Pancreas (tissue), 10 donors: ENCODE results near the gene ZBTB16. TPM values are rescaled to one million over a fixed set of nuclear protein-coding genes. Genes with fewer than 3 reads are reported as not detected.

Experiments used
- ATAC-seq, 4 donors: fragments of 200-7000 bp; cut with Tn5 transposase; one replicate each; pipeline versions ENCODE4 v1.8.0 to v1.9.1; 2020; ENCODE audit warnings: mild to moderate bottlenecking in 4 of 4, moderate library complexity in 4 of 4
- DNase-seq, 6 donors: peaks; one replicate each; pipeline ENCODE4 v3.0.0-alpha.2; 2020
- FAIRE-seq: peaks from 2 replicates; lab custom pipeline; 2012; peaks lifted over from hg19 to GRCh38; lab: Jason Lieb, UNC
- H3K27ac ChIP-seq, 4 donors: fragments of 200-600 bp; sonication (generic); 1 replicate in 3 of 4; 2 replicates in 1 of 4; pipeline versions ENCODE4 v1.5.0 to v1.8.0; 2020
- H3K27me3 ChIP-seq, 4 donors: fragments of 200-600 bp; one replicate each; pipeline ENCODE4 v1.8.0; 2021
- H3K36me3 ChIP-seq, 3 donors: fragments of 200-600 bp; sonication (generic) in 1 of 3; one replicate each; pipeline versions ENCODE4 v1.5.0 to v1.8.0; 2020 to 2021
- H3K4me1 ChIP-seq, 3 donors: fragments of 200-600 bp; one replicate each; pipeline ENCODE4 v1.8.0; 2021
- H3K4me3 ChIP-seq, 4 donors: fragments of 200-600 bp; sonication (generic) in 2 of 4; one replicate each; pipeline versions ENCODE4 v1.5.0 to v1.8.0; 2020 to 2021
- H3K9me3 ChIP-seq, 4 donors: fragments of 200-600 bp; one replicate each; pipeline ENCODE4 v1.8.0; 2021
- CTCF ChIP-seq, 4 donors: fragments of 200-600 bp; sonication (generic) in 3 of 4; IDR thresholded peaks; one replicate each; pipeline versions ENCODE4 v1.5.0 to v1.8.0; 2021; ENCODE audit warnings: antibody characterized with exemption in 4 of 4
- WGBS, 2 donors: extraction: QIAGEN DNeasy Blood & Tissue Kit; methylation state at CpG; one replicate each; pipeline ENCODE4 v1.1.7; 2013; 5-methylcytosine and 5-hydroxymethylcytosine counted together
- intact Hi-C, 3 donors: fragments of 100-400 bp; cut with DNase I; formaldehyde crosslinking; loops; one replicate each; pipeline versions ENCODE4 v1.11.1 to v1.14.2; 2022
- polyA plus RNA-seq, 2 donors: library from polyadenylated mRNA; stranded (reverse); fragments of 200-250 nt; gene quantifications; one replicate each; pipeline ENCODE4 v1.2.3, GENCODE V29; 2013
- total RNA-seq, 6 donors: library from RNA; stranded (reverse); fragmentation: NEBNext Ultra II Directional in 4 of 6; extraction: Animal tissue kit (Norgen Biotek cat#: 25700) in 4 of 6; gene quantifications; one replicate each; pipeline versions ENCODE4 v1.2.1 to v1.2.4, GENCODE V29; 2021 to 2023
- donor health status: healthy with polysubstance abuse.
- donor health status: DM: no; HTN: no; CAD: no; lungs with moderate emphysema.
- donor health status: DM: no; HTN: no; CAD: no.
- donor health status: control.
- donor health status: control.
- donor health status: Bipolar disorder and iron deficiency.
- donor health status: DM: yes; HTN: yes; CAD: no.
- donor health status: DM: no; HTN: no; CAD: no.
- donor health status: DM: no; HTN: no; CAD: no.
- donor health status: DM: yes; HTN: yes; CAD: no.

ZBTB16 gene
- total and polyA plus RNA-seq, 8 donors = 8.1 to 76.4 (median 42.3) TPM

GRCh38 chr11:114195151-114195550, 135.6 kb downstream of the ZBTB16 start:
- Histone ChIP-seq H3K27ac (no peak overlapping the region), H3K4me1 (peaks cover 25 to 31% (median 29%) of the 10 kb centered on the region in 3 donors), H3K4me3 (no peak overlapping the region), H3K27me3 (no peaks in the 10 kb centered on the region), H3K9me3 (no peaks in the 10 kb centered on the region), H3K36me3 (peaks cover 0 to 10% (median 4%) of the 10 kb centered on the region in 3 donors)
- no peak for DNase-seq
- FAIRE-seq = no peak
- WGBS, 2 donors = 81 to 83% methylated on average over 4 of the region's 4 CpGs
- TF ChIP-seq CTCF (IDR thresholded peaks at IDR 0.05) = no peak
- intact Hi-C loops = no loop called here
- no peak for ATAC-seq

GRCh38 chr11:114195981-114196731, 136.6 kb downstream of the ZBTB16 start:
- WGBS, 2 donors = 91 to 93% methylated on average over 5 of the region's 5 CpGs
- peak overlapping the region in 3 of 4 donors; percentile 41 to 85 (median 76) for H3K27ac ChIP-seq
- H3K27me3 ChIP-seq = no peaks in the 10 kb centered on the region
- H3K4me3 ChIP-seq = no peak overlapping the region
- peaks cover 25 to 31% (median 29%) of the 10 kb centered on the region in 3 donors for H3K4me1 ChIP-seq
- H3K9me3 ChIP-seq = no peaks in the 10 kb centered on the region
- peak in 1 of 6 donors; percentile 57 for DNase-seq
- no peak for FAIRE-seq
- TF ChIP-seq CTCF (IDR thresholded peaks at IDR 0.05) = no peak
- intact Hi-C loops = no loop called here
- peaks cover 0 to 3% (median 0%) of the 10 kb centered on the region in 3 donors for H3K36me3 ChIP-seq
- ATAC-seq = peak; percentile 25 to 75 (median 50)

GRCh38 chr11:114196997-114197703, 137.6 kb downstream of the ZBTB16 start:
- no peak for TF ChIP-seq CTCF (IDR thresholded peaks at IDR 0.05)
- Histone ChIP-seq H3K27me3 (no peaks in the 10 kb centered on the region), H3K27ac (peak overlapping the region; percentile 41 to 85 (median 76)), H3K4me1 (peaks cover 25 to 31% (median 29%) of the 10 kb centered on the region in 3 donors), H3K9me3 (no peaks in the 10 kb centered on the region), H3K4me3 (no peak overlapping the region), H3K36me3 (no peaks in the 10 kb centered on the region)
- intact Hi-C loops = no loop called here
- whole genome bisulfite sequencing, 2 donors = 78 to 82% methylated on average over 7 of the region's 7 CpGs
- no peak for FAIRE-seq
- DNase-seq = no peak
- ATAC-seq = peak in 2 of 4 donors; percentile 2 to 41

- FAIRE-seq (peak; percentile 95), ATAC-seq (peak; percentile 80 to 86 (median 83)), DNase-seq (peak in 5 of 6 donors; percentile 60 to 84 (median 79))
- Histone ChIP-seq H3K27me3 (no peaks in the 10 kb centered on the region), H3K9me3 (no peaks in the 10 kb centered on the region), H3K4me3 (no peak overlapping the region), H3K27ac (peak overlapping the region; percentile 41 to 85 (median 76)), H3K4me1 (peaks cover 25 to 31% (median 29%) of the 10 kb centered on the region in 3 donors), H3K36me3 (no peaks in the 10 kb centered on the region)
- intact Hi-C loops = no loop called here
- 8 to 11% methylated on average over 10 of the region's 10 CpGs for WGBS, 2 donors
- TF ChIP-seq CTCF (IDR thresholded peaks at IDR 0.05) = no peak
Observed at GRCh38 chr11:114197799-114198500, 138.4 kb downstream of the ZBTB16 start.
